GM19023 (cell line): ENCODE results near the gene MTX1.

Experiments used
- ATAC-seq: cut with Tn5 transposase; IDR thresholded peaks from one replicate; pipeline ENCODE4 v1.9.1; 2021; ENCODE audit warnings: mild to moderate bottlenecking, moderate library complexity; ENCODE audit not compliant: unreplicated experiment

The MTX1 gene

GRCh38 chr1:155255243-155256007 is 46.9 kb downstream of the MTX1 start, which contains the start of gene ENTREP3:
TSS of gene ENTREP3 (minus strand) at chr1:155255483. CDS start at chr1:155254877, 606 bp downstream.
- ATAC-seq, result peak; percentile 60

GRCh38 chr1:155256058-155256852 is 47.8 kb downstream of the MTX1 start:
- no peak for ATAC-seq

GRCh38 chr1:155260276-155260675 is 51.8 kb downstream of the MTX1 start:
- no peak for ATAC-seq

GRCh38 chr1:155261493-155261851 is 53.0 kb downstream of the MTX1 start:
- no peak for ATAC-seq

- ATAC-seq, result peak; percentile 94
Measured at GRCh38 chr1:155261852-155262673, 53.6 kb downstream of the MTX1 start, which contains the start of gene SCAMP3. TSS of gene SCAMP3 (minus strand) at chr1:155262360. CDS start at chr1:155262151, 209 bp downstream.

GRCh38 chr1:155263067-155263466 is 54.6 kb downstream of the MTX1 start:
- ATAC-seq, result no peak
